Inferior parietal cortex (tissue), 1 donor: ENCODE results near the gene PRAF2.
A peak's percentile ranks its signal among the peaks of the same experiment; 100 is the strongest.

Experiments used
- DNase-seq: peaks from one replicate; pipeline ENCODE4 v3.0.0-alpha.2; 2016; ENCODE audit errors: extremely low spot score

Gene PRAF2

DNA sequence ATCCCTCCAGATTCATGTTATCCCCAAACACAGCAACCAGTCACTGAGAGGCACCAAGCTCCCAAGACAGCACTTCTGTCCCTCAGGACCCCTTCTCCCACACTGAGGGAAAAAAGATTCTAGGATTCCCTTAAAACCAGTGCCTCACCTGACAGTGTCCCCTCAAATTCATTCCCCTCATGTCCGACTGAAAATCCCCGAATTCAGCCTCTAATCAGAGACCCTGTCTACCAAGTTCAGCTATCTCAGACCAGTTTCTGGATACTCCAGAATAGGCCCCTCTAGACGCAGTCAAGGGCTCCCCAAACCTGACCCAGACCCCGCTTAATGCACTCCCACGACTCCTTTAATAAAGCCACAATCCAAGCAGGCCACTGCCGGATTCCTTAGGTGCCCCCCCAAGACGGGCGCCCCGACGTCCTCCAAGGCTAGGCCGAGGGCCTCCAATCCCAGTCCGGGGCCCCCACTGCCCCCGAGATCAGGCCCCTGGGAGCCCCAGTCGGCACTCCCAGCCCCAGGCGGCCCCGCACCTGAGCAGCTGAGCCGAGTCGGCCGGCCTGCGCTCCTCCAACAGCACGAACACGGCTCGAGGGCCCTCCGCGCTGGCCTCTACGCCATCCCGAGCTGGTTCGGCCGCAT lies 31.1 kb downstream of the PRAF2 start:
- DNase-seq, result no peak

DNA sequence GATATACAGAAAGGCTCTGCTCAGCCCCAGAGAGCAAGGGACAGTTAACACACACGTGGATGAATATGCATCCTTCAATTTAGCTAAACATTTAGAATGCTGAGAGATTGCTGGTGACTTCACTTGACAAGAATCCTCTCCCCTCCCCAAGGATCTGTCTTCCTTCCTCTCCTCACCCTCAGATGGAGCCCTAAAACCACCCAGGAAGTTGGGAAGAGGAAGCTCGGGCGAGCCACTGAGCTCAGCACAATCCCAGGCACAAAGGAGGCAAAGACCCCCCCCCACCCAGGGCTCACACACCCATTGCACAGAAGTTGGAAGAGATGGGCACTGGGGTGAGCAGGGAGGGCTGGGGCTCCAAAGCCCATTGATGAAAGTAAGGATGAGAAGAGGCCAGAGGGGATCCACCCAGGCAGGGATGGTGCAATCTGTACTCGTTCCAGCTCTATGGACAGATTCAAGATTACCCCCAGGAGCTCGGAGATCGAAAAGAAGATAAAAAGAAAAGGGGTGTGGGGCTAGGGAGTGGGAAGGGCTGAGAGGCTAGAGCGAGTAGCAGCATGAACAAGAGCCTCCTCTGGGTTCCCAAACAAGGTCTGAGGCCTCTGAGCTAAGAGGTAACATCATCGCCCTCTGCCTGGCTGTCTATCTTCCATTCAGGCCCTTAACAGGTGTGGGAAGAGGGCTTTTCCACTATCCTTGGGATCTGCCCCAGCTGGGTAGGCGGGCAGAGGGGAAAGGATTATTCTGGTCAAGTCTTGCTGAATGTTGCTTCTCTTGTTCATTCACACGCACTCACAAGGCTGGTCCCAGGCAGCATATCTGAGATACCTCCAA lies 31.8 kb downstream of the PRAF2 start:
- peak; percentile 4 for DNase-seq

GRCh38 chrX:49040376-49040955 lies 33.3 kb downstream of the PRAF2 start:
- no peak for DNase-seq

DNA sequence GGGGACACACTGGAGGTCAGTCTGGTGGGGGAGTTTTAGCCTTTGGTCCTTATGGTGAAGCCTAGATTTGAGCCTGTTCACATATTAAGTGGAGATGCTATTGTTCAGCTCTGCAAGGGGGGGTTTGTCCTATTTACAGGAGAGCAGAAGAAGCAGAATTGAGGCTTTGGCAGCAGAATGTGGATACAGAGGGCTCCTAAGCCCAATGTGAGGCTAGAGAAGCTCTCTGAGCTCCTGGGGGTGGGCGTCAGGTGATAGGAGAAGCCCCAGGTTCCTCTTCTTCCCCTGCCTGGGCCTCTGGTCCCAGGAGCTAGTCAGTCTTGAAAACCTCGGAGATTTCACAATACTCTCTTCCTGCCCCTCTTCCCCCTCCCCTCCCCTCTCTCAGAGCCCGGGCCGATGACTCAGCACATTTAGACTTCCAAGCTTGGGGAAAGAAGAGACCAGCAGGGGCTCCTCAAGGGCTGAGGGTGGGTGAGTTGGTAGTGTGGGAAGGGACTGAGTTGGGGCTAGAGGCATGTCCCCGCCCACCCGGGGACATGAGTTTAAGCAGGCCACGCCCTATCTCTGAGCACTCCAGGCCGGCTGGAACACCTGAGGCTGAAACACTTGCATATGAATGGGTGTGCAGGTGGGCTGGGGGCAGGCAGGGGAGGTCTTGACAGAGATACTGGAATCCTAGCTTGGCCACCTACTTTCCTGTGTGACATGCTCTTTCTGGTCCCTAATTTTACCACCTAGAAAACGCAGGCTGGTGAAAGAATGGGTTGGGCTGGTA lies 34.0 kb downstream of the PRAF2 start:
- peak; percentile 42 for DNase-seq

DNA sequence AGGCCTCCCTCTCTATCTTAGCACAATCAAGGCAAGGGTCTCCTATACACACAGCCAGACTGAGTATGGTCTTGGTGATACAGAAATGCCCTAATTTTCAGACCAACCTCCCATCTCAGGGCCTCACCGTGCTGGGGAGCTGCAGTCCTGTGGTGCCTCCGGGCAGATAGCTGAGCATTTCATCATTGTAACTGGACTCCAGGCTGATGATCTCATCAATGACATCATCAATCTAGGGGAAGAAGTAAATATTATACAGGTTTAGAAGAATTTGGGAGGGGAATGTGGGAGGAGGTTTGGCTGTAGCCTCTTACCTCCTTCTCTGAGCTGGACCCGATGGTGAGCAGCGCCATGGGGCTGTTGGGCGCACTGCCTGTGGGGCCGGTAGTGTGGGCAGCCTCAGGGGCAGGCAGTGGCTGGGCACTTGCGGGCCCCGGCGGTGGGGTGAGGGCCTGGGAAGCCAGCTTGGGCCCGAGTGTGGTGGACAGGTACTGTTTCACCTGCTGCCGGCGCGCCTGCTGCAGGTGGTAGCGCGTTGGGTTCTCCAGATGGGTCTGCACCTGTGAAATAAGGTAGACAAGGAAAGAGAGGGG lies 35.8 kb downstream of the PRAF2 start:
- no peak for DNase-seq

- no peak for DNase-seq
Measured at GRCh38 chrX:49030283-49030682, 43.5 kb downstream of the PRAF2 start.

DNA sequence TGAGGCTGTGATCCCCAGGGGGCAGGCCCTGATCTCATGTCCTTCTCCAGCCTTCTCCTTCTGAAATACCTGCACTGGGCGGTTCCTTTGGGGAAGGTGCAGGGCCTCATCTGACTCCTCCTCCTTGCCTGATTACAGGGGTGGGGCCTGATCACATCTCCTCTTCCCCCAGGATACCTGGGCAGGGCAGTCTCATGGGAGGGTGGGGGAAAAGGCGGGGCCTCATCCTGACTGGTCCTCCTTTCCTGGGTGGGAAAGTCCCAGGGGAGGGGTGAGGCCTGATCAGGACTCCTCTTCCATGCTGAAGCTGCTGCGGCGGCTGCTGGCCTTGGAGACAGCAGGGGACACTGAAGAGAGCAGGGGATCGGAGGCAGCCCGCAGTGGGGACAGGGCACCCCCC lies 43.9 kb downstream of the PRAF2 start:
- DNase-seq, result no peak
